Stimulated activated CD8-positive, alpha-beta memory T cell treated with anti-CD3 and anti-CD28 coated beads, Interleukin-2, amount 100 ng/mL, for 48 hours (primary cell): ENCODE measurements around the gene DOCK3.

Source experiments
- DNase-seq, 2 donors: peaks; one replicate each; pipeline ENCODE4 v3.0.0-alpha.2; 2020; ENCODE audit warnings: low read depth in 2 of 2

The DOCK3 gene, protein sequence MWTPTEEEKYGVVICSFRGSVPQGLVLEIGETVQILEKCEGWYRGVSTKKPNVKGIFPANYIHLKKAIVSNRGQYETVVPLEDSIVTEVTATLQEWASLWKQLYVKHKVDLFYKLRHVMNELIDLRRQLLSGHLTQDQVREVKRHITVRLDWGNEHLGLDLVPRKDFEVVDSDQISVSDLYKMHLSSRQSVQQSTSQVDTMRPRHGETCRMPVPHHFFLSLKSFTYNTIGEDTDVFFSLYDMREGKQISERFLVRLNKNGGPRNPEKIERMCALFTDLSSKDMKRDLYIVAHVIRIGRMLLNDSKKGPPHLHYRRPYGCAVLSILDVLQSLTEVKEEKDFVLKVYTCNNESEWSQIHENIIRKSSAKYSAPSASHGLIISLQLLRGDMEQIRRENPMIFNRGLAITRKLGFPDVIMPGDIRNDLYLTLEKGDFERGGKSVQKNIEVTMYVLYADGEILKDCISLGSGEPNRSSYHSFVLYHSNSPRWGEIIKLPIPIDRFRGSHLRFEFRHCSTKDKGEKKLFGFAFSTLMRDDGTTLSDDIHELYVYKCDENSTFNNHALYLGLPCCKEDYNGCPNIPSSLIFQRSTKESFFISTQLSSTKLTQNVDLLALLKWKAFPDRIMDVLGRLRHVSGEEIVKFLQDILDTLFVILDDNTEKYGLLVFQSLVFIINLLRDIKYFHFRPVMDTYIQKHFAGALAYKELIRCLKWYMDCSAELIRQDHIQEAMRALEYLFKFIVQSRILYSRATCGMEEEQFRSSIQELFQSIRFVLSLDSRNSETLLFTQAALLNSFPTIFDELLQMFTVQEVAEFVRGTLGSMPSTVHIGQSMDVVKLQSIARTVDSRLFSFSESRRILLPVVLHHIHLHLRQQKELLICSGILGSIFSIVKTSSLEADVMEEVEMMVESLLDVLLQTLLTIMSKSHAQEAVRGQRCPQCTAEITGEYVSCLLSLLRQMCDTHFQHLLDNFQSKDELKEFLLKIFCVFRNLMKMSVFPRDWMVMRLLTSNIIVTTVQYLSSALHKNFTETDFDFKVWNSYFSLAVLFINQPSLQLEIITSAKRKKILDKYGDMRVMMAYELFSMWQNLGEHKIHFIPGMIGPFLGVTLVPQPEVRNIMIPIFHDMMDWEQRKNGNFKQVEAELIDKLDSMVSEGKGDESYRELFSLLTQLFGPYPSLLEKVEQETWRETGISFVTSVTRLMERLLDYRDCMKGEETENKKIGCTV (N-terminal part only)

DNA sequence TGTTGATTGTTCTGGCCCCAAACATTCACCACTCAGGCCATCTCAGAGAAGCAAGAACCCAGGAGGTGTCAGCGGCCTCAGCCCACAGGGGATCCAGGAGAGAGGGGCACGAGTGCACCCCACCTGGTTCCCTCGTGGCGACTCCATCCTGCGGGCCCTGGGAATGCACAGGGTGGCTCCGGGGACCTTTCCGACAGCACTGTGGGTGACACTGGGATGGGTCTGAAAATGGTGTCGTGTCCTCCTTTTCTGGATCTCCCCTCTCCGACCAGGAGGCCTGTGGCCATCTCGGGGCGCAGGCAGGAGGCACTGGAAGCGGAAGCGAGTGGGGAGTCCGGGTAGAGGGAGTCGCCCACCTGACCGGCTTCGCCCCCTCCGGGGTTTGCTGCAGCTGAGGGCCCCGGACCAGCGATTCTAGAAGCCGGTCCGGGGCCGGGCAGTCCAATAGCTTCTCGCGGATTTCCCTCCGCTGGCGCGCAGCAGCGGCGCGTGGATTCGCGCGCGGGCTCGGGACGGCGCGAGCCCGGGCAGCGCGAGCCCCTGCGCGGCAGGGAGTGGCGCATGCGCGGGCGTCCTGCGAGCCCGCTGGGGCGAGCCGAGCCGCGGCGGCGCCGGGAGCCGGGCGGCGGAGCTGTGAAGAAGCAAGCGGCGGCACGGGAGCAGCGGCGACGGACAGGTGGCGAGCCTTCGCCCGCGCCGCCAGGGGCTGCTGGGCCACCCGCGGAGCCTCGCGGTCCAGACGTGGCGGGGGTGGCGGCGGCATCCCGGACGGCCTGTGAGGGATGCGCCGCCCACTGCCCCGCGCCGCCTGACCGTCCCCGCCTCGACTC lies at the start of gene DOCK3:
Gene DOCK3 (plus strand): TSS at position 579 of the 830 bp plus-strand sequence. CDS start 337 bp downstream, outside the sequence.
- peak; percentile 37 to 55 for DNase-seq

DNA sequence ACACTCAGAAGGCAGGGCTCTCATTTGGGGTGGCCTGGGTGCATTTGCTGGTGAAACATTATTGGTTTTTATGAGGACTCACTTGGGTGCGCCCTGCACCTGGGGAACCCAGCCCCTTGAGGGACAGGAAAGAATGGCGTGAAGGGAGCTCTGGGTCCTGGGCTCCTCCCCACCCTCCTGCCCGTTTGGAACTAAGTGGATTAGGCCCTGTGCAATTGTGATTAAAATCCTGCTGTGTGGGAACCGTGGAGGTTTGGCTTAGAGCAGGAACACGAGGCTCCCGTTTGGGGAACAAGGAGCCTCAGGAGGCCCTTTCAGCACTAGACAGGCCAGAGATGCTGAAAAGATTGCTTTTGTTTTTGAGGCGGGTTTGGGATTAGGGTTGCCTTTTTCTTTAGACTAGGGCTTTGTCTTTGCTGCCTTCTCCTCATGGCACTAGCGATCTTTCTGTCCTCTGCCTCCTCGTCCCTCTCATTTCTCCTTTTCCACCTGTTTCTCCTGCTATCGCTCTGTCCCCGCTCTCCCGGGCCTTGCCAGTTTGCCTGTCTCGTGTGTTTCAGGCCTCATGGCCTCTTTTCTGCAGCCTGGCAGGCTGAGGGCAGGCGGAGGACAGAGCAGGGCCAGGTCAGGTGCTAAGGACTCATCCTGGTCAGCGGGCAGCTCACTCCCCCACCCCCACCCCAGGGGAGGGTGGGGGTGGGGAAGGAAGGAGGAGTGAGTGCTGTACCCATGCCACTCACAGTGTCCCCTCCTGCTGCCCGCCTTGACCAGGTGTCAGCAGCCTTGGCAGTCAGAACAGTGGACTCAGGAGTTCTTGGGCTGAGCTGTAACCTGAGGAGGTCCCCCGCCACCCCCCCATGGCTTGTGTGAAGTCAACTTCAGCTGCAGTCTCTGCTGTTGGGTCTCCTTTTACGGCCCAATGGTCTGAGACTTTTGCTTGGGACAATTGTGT lies 49.2 kb upstream of the DOCK3 start:
- DNase-seq, result no peak

DNA sequence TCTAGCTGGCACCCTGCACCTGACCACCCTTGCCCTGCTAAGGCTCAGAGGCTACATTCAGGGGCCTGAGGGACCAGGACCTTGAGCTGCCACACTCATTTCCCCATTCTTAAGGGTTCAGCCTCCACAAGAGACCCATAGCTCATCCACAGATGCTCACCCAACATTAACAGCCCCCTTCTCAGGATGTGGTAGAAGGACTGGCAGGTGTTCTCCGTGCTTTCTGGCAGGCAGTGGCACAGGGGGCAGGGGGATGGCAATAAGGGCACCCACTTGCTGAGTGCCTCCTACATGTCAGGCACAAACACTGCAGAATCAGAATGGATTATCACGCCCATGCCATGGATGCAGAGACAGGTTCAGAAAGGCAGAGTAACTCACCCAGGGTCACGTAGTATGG lies 48.3 kb upstream of the DOCK3 start:
- DNase-seq, result no peak

DNA sequence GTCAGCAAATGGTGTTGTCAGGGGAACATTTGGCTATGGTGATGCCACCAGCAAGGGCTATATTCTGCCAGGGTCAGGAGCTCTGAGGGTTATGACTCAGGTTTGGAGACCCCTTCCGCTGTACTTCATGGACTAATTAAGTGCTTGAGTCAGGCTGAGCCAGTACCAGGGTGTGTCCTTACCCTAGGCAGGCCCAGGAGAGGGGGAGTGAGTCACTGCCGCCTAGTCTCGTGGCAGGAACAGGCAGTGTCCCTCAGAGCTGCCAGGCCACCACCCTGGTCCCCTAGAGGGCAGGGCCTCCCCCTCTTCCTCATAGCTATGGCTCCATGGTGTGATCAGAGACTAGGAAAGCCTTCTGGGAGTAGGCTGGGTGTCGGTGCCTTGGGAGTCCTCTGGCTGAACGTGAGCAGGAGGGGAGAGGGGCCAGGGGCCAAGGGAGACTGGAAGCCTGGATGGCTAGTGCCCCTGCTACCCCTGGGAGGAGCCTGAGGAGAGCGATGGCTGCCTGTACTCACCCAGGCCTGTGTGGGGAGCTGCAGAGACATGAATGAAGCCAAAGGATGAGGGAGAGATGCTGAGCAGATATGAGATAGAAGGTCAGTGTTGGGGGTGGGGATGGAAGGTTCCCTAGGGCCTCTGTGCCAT lies 47.2 kb upstream of the DOCK3 start:
- DNase-seq, result no peak

DNA sequence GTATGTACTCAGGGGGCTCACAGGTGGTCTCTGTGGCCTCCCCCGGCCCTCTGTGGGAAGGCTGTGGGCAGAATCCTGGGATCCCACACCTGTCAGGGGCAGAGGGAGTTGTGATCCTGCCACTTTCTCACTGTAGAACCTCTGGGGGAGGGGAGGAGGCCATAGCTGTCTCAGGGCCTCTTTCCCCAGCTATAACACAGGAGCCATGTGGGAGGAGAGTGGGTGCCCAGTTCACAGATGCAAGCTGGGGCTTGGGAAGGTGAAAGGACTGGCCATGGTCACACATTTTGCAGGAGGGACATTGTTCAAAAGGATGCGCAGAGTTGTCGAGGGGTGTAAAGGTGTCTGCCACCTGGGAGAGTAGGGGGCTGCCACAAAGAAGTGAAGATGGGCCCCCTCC lies 46.1 kb upstream of the DOCK3 start:
- no peak for DNase-seq

DNA sequence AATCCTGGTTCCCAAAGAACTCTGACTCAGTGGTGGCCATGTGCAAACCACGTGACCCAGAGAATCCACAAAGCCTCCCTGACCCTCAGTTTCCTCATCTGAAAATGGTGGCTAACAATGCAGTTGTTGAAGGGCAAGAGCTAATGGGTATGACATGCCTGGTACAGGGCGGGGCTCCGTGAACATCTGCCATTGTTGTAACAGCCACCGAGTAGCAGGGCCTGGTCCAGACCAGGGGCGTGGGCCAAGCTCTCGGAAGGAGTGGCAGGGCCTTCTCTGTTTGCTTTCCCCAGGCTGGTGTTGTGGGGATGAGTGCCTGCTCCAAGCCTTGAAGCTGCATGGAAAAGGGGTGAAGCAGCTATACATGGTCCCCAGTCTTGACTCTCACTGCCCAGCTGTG lies 44.3 kb upstream of the DOCK3 start:
- no peak for DNase-seq

DNA sequence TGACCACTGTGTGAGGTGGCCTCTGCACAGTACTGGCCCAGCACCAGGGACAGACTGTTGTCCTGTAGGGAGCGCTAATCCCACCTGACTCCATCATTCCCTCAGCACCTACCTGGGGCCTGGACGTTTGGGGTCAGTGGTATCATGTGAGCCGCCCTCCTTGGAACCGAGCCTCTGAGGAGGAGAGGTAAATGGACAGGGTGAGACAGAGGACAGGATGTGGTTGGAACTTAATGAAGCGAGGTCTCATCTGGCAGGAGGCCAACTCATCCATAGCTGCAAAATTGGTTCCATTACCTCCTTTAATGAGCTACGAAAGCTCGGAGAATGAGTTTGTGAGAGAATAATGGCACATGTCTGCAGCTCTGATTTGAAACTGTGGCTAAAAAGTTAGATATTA lies 43.9 kb upstream of the DOCK3 start:
- no peak for DNase-seq

DNA sequence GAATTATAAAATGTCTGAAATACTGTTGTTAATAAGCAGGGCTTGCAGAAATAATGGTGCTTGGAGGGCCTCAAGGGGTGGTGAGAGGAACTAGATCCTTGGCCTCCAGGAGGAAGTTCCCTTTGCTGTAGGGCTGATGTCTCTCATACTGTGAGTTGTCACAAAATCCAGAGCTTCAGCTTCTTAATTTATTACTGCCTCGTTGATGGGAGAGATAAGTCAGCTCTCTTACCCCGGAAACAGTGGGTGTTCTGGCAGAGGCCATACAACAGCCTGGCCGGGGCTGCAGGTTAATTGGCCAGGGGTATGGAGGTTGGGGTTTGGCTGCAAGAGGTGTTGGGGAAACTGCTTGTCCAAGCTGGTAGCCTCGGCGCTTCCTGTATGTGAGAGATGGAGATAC lies 42.3 kb upstream of the DOCK3 start:
- no peak for DNase-seq

DNA sequence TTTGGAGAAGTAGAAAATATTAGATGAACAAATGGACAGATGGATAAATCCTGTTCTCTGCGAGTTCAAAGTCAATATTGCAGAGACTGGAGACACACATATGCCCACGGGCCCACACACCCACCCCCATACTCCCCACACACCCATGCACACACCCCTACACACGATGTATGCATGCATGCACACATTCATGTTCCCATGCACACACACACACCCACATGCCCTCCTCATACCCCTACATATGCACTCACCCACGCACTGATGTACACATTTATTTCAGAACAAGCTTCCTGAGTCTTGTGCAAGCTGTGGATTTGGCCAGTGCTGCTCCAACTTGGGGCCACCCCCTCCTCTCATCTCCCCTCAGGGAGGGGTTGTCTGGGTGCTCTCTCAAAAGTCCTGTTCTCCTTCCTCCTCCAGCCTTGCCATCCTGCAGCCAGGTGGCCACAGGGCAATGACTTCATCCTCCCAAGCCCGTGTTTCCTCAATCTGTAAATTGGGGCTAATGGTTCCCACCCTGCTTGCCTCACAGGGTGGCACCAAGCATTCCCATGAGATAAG lies 41.4 kb upstream of the DOCK3 start:
- DNase-seq, result no peak

DNA sequence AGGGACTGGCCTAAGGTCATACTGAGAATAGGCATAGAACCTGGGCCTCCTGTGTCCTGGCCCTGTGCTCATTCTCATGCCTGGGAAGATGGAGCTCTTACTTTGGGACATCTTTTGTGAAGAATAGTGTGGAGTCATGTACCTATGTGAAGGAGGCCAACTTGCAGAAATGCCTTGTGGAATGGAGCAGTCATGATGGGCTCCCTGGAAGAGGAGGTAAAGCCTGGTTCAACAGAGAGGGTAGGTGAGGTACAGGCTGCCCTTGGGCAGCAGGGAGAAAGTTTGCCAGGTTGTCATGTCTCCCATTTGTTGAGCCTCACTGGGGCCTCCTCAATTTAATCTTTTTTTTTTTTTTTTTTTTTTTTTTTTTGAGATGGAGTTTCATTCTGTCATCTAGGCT lies 39.7 kb upstream of the DOCK3 start:
- DNase-seq, result no peak

DNA sequence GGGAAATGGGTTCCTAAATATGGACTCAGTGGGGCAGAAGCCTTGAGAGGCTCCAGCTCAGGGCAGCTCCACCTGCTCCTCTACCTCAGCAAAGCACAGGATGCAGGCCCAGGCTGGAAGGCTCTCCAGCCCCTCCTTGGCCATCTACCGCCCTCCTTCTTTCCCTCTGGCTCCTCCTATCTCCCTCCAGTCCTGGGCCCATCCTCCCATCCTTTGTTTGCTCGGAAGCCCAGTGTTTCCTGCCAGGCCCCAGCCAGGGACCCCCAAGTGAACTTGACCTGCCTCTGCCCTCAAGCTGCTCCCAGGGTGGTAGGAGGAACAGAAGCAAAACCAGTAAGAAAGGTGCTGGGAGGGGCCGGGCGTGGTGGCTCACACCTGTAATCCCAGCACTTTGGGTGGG lies 37.7 kb upstream of the DOCK3 start:
- no peak for DNase-seq

DNA sequence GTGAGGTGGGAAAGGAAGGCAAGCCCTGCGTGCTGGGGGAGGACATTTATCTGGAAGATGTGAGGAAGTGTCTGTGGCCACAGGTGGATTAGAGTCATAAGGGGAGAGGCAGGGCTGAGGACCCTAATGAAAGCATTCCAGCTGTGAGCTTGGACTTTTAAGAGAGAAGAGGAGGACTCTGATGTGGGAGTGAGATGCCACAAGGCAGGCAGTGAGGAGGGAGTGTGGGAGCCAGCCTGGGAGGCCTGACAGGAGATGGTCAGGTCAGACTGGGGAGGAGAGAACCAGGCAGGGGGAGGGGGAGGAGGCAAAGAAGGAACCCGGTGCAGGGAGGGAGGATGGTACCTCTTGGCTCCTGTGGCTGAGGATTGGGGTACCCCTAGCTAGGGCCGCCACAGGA lies 36.8 kb upstream of the DOCK3 start:
- DNase-seq, result no peak

DNA sequence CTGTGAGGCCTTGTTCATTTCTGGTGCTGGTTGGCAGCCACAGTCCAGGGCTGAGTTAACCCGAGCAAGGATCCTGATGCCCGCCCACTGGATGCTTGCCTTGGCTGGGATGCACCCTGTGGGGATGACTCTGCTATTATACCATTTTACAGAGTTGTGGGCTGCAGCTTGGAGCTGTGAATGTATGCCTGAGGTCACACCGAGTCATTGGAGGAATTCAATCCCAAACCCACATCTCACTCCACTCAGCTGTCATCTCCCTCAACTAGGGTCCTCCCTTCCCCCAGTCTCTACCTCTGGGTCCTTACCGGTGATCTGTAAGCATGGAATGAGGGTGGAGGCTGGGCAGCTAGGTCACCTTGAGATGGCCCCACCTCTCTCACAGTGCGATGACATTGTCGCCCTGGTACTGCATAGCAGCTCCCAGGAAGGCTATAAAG lies 35.7 kb upstream of the DOCK3 start:
- no peak for DNase-seq

DNA sequence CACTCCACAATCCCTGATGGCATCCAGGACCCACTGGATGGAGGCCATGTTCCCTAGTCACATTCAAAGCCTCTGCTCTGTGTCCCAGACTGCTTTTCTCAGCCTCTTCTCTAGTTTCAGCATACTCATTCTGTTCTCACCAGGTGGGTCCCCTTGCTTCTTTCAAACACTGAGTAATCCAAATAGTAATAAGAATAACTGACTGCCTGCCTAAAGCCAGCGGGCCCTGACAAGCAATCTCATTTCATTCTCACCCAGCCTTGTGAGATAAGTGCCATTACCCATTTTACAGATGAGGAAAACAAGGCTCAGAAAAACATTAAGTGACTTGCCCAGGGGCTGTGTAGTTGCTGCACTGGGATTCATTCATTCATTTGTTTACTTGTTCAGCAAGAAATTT lies 32.3 kb upstream of the DOCK3 start:
- no peak for DNase-seq

DNA sequence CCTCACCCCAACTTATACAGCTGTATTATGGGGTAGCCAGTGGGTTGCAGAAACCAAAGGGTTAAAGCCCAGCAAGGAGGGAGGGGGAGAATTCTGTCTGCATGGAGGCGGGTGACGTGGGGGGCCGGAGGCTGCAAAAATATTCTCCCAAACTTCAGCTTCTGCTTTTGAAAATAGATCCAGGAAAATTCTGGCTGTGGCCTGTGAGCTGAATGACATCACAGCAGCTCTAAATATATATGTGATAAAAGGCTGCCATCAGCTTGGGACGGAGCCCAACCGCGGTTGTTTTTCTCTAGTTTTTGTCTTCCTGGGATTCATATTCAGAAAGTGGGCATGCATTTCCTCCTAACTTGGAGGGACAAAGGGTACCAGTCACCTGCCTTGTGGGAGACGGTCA lies 30.2 kb upstream of the DOCK3 start:
- DNase-seq, result no peak

DNA sequence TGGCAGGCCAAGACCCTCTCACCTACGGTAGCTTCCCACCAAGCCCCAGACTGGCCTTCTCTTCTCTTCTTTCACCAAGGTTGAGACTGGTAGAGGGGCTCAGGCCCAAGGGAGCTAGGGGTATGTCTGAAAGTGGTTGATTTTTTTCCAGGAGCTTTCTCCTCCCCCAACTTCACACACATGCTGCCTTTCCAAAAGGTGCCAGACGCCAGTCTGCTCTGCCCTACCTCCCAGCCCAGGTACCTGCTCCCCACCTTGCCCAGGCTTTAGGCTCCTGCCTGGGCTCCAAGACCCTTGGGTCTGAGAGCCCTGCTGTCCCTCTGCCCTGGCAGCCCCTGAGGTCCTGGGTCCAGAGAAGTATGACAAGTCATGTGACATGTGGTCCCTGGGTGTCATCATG lies 29.3 kb upstream of the DOCK3 start:
- DNase-seq, result no peak

DNA sequence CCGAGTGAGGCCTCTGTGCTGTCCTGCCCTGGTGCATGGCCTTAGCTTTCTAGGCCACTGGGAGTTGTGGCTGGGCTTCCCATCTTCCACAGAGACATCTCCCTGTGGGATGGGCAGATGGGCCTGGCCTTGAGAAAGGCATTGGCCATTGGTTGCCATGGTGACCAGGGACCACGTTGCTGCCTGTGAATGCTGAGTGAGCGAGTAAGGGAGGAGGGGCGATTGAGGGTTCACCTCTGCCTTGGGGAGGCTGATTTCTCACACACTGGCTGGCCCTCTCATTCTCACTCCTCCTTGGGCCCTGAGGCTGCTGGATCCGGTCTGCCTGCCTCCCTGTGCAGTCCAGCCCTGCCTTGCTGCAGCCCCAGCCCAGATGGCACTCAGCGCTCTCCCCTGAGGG lies 26.4 kb upstream of the DOCK3 start:
- no peak for DNase-seq

DNA sequence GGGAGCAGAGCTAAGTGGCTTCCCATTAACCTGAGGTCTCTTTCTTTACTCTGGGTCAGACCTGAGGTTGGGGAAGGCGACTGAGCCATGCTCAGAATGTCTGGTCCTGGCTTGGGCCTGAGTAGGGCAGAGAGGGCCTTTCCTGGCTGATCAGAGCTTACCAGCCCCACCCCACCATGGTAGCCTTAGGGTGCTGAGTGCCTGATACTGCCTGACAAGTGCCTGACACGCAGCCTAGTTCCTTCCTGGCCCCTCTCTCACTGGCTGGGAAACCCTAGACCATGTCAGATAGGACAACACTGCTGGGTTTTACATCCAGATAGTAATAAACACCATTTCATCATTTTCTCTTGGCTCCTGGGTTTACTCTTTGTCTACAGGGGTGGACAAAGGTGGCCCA lies 25.8 kb upstream of the DOCK3 start:
- no peak for DNase-seq

DNA sequence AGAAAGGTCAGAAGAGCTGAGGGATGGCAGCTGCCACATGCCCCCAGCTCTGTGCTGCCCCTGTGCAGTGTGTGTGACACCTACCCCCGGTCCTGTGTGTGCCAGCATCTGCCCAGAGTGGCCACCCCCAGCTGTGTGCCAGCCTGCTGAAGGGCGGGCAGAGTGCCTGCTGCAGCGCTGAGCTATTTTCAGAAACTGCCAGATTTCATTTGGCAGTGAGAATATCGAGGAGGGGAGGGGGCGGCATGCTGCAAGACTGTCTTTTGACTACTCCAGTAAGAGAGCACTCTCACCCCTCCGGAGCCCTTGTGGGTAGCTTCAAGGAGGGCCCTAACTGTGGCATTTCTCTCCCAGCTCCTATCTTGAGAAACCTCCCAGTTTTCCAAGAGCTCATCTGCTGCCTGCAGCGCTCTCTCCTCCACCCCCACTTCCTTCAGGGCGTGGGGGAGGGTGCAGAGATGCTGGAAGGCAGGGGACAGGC lies 25.2 kb upstream of the DOCK3 start:
- no peak for DNase-seq
